Brain pericyte (primary cell): Measurements from ENCODE around the gene PLEKHN1.

Source experiments
- DNase-seq: peaks from one replicate; pipeline ENCODE4 v3.0.0-alpha.2; 2012; ENCODE audit warnings: low read depth, low spot score

Gene PLEKHN1, protein sequence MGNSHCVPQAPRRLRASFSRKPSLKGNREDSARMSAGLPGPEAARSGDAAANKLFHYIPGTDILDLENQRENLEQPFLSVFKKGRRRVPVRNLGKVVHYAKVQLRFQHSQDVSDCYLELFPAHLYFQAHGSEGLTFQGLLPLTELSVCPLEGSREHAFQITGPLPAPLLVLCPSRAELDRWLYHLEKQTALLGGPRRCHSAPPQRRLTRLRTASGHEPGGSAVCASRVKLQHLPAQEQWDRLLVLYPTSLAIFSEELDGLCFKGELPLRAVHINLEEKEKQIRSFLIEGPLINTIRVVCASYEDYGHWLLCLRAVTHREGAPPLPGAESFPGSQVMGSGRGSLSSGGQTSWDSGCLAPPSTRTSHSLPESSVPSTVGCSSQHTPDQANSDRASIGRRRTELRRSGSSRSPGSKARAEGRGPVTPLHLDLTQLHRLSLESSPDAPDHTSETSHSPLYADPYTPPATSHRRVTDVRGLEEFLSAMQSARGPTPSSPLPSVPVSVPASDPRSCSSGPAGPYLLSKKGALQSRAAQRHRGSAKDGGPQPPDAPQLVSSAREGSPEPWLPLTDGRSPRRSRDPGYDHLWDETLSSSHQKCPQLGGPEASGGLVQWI

DNA sequence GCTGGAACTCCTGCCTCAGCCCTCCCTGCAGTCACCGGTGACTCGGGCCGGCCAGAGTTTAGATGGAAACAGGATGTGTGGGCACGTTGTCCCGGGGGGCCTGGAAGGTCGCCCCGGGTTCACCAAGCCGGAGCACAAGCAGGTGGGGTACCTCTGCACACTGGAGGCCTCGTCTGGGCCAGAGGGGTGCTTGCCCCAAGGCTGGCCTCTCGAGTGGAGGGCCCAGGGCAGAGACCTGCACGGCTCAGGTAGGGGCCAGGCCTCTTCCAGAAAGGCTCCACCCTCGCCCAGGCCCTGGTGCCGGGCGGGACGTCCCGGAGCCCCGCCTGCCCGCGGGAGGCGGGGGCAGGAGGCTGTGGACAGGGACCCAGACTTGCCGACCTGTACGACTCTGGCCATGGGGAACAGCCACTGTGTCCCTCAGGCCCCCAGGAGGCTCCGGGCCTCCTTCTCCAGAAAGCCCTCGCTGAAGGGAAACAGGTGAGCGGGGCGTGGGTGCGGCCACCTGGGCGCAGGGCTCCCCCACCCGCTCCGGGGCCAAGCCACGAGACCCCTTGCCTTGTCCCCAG lies at the start of gene PLEKHN1:
Gene PLEKHN1 (plus strand): TSS at position 348 of the 569 bp plus-strand sequence. CDS start 50 bp downstream, at position 398.
- DNase-seq: no peak

DNA sequence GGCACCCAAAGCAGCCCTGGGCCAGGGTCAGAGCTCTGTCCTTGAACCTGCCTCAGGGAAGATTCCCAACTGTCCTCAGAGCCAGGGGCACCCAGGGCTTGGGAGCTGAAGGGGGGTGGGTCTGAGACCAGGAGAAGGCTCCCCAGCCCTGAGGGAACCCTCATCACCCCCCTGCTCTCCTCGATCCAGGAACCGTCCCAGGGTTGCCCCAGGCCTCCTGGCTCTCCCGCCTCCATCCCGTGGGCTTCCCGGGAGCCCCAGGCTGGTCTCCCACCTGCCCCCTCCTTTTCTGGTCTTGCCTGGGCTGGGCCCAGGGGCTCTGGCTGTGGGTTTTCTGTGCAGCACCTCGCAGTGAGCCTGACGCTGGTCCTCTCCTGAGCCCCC lies 49.2 kb upstream of the PLEKHN1 start:
- DNase-seq: no peak

DNA sequence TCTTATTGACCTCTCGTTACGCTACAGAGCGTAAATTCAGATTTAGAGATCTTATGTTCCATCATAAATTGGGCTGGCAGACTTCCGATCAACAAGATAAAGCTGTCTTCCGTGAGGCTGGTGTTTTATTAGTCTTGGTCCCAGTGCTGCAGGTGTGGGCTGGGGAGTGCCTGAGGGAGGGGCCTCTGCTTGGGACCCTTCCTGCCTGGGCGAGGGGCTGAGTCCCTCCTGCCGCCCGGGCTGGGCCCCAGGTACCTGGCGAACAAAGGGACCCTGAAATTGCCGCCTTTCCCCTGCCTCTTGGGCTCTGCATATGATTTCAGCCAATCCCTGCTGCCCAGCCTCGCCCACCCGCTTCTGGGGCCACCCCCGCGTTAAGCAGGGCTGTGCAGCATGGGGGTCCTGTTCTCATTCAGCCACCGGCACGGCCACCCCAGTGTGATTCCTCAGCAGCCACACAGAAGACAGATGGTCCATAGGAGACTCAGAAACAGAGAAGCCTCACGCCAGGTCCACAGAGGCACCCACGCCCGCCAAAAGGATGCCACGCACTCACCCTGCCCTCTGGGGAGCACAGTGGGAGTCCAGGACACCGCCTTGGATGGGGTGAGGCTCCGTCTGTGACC lies 48.7 kb upstream of the PLEKHN1 start:
- no peak for DNase-seq

DNA sequence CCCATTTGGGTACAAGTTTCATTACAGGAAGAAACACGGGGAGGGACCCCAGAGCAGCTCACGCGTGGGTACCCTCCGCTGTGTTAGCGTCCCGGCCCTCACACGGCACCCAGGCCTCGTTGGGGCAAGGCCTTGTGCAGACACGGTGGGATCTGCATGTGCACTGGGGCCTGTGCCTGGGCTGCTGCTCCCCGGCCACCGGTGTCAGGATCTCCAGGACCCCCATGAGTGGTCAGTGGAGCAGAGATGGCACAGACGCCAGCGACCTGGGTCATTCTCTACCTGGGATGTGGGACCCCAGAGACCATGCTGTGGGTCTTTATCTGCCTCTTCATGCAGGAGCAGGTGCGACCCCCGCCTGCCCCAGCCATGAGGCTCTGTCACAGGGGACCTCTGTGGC lies 47.9 kb upstream of the PLEKHN1 start:
- DNase-seq: no peak

DNA sequence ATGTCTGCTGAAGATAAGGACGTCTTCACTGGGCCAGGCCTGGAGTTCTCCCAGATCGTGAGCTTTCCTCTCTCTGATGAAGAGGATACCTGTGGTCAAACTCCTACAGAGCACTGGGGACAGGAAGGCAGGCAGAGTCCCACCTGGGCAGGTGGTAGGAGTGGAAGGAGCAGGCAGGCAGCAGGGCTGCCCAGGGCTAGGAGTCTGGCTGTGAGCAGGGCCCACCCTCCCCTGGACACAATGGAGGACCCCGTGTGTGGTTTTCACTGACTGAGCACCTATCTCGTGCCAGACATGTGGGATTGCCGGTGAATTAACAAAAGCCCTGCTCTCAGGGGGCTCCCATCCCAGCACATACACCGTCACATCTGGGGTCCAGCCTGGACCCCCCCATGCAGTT lies 47.4 kb upstream of the PLEKHN1 start:
- DNase-seq: no peak

DNA sequence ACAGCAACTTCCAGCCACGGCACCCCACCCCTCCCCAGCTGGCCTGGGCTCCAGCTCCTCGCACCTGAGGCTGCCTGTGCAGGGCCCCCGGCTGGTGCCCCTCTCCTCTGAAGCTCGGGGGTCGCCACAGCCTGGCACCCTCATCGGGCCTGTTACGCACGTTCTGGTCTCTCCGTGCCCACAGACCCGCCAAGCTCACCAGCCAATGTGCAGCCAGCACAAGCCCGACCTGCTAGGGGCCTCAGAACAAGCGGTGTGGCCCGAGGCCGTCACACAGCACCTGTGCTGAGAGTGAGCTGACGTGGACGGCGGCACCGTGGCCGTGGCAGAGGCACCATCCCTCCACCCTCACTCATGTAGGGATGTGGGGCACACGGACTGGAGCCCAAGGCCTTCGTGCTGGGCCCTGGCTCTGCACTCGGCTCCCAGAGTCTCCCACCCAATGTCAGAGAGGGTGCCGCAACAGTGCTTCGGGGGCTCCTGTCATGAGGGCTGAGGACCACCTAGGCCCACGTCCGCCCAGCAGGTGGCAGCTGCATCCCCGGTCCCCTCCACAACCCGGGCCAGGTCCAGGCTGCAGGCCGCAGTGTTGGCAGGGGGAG lies 46.9 kb upstream of the PLEKHN1 start:
- no peak for DNase-seq

DNA sequence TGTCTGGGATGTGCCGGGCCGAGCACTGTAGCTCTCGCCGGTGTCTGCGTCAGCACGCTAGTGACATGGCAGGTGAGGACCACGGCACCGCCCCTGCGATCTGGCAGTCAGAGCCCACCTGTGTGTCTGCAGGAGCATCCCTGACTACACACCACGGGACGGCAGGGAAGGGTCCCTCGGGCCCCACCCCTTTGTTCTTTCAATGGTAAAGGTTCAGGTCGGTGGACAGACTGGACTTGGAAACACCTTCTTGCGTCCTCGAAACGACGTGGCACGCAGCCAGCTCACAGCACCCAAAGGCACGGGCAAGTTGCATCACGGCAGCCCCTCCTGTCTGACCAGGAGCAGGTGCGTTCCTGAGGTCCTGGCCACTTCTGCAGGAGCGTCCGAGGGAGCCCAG lies 46.3 kb upstream of the PLEKHN1 start:
- no peak for DNase-seq

DNA sequence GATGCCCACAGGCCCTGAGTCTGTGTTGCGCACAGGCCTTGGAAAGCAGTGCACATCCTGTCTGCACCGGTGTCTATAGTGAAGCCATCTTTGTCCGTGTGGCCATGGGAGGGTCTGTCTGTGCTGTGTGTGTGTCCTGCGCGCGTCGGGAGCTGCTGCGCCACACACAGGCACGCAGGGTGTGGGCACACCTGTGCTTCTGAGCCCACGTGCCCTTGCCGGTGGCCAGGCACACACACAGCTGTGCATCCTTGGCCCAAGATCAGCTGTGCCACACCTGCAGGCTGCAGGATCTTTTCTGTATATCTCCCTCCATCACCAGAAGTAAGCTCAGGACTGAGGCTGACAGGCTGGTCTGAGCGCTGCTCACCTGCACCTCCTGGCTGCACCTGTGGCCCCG lies 45.8 kb upstream of the PLEKHN1 start:
- DNase-seq: no peak

DNA sequence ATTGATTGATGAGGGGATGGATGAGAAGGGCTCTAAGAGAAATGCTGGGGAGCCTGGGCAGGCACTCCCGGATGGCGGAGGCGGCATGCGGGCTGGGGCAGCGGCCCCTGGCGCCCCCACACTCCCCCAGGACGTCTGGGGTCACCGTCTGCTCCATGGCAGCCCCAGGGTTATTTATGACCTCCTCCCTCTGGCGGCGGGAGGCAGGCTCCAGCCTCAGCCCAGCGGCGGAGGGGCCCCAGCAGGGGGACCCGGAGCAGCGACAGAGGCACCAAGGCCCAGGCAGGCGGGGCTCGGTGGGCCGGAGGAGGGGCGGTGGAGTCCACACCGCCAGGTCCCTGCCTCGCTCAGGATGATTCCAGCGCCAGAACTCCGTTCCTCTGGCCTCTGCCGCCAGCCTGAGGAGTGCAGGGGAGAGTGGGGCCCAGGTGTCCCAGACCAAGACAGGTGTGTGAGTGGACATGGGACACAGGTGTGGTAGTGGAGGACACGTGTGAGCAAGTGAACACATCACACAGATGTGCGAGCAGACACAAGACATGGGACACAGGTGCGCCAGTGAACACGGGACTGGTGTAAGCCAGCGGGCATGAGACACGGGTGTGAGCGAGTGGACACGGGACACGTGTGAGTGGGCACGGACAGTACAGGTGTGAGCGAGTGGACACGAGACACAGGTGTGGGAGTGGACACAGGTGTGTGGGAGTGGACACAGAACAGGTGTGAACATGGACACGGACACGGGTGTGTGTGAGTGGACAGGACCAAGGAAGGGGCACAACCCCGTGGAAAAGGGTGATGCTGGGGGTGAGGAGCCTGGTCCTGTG lies 45.1 kb upstream of the PLEKHN1 start:
- DNase-seq: no peak

DNA sequence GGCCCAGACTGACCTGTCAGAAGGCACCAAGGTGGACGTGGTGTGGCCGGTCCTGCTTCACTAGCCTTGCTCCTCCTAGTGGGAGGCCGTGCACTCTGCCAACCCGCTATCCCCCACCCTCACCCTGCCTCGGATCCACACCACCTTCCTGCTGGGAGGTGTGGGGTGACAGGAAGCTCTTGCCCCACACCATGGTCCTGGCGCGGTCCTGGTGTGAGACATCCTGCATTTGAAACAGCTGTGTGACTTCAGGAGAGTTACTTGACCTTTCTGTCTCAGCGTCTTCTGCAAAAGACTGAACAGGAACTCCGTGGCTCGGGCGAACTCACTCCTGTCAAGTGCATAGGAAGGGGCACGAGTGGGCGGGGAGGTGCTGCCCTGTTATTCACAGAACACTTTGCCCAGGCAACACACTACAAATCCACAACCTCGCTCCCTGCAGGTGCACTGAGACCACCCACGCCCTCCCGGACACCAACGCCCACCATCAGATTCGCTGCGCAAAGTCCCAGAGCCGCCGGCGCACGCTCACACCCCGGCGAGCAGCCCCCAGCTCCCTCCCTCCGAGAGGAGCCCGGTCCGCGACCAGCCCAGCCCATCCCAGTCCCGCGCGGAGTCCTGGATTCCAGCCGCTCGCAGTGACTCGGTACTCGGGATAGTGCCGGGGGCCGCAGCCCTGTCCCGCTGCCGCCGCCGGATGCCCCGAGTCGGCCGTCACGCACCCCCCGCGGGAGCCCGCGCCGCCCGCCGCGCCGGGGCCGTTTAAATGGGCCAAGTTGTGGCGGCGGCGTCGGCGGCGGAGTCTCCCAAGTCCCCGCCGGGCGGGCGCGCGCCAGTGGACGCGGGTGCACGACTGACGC lies 42.9 kb upstream of the PLEKHN1 start, which contains the start of gene SAMD11:
Gene SAMD11 (plus strand): TSS at position 793 of the 860 bp plus-strand sequence. CDS start 509 bp downstream, outside the sequence.
- DNase-seq: no peak

DNA sequence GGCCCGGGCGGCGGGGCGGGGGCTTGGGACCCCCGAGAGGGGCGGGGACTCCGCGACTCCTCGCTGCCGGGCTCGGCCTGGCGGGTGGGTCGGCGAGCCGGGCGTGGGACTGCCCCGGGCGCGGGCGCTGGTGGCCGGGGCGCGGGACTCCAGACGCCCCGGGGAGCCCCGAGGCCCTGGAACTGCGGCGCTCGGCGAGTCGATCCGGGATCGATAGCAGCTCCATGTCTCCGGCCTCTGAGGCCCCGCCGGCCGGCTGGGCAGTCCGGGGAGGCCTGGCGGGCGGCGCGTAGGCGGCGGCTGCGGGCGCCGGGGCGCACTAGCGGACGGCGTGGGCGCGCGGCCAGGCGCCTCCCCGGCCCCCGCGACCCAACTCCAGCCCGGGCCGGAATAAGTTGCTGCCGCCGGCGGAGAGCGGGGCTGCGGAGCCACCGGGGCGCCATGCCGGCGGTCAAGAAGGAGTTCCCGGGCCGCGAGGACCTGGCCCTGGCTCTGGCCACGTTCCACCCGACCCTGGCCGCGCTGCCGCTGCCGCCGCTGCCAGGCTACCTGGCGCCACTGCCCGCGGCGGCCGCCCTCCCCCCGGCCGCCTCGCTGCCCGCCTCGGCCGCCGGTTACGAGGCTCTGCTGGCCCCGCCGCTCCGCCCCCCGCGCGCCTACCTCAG lies 42.2 kb upstream of the PLEKHN1 start:
- DNase-seq: no peak

DNA sequence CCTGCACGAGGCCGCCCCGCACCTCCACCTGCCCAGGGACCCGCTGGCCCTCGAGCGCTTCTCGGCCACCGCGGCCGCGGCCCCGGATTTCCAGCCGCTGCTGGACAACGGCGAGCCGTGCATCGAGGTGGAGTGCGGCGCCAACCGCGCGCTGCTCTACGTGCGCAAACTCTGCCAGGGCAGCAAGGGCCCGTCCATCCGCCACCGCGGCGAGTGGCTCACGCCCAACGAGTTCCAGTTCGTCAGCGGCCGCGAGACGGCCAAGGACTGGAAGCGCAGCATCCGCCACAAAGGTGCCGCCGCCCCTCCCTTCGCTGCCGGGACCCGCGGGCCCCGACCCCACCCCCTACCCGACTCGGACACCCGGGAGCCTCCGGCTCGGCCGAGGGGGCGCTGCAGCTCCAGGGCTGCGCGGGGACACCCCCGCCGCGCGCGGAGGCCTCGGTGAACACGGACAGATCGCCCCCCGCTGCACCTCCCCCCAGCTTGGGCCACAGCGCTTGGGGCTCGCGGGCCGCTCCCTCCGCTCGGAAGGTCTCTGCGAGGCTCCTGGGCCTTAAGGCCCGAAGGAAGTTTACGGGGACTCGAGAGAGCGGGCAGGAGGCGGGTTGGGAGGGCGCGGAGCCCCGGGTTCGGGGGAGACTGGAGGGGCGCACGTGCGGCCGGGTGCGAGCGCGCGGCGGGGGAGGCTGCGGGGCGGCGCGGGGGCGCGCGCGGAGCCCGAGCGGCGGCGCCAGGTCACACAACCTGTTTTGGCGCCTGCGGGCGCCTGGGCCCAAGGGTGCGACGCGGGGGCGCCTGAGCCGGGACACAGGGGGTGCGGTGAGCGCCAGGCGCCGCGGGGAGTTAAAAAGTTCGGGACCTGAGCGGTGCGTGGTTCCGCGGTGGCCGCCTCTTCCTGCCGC lies 41.4 kb upstream of the PLEKHN1 start:
- no peak for DNase-seq

DNA sequence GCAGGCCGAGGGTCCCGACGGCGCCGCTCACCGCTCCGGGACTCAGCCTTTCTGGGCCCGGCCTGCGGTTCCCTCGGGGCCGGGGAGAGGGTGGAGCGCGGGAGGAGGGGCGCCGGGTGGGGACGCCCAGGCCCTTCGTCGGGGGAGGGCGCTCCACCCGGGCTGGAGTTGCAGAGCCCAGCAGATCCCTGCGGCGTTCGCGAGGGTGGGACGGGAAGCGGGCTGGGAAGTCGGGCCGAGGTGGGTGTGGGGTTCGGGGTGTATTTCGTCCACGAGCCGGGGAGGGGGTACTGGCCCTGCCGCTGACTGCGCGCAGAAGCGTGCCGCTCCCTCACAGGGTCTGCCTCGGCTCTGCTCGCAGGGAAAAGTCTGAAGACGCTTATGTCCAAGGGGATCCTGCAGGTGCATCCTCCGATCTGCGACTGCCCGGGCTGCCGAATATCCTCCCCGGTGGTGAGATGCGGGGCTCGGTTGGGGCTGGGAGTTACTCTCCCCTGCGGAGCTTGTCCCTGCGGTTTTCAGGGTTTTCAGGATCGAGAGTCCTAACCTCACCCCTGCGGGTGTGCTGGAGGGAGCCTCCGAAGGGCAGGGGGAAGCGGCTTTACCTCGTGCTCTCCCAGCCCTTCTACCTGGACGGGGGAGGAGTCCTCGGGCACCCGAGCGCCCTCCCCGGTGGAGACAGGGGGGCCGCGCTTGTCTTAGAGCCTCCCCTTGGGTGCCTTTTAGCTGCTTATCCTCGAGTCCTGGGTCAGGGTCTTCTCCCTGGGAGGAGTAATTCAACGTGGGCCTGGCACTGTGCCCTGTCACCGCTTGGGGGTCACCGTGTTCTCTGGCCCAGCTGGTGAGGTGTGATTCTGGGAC lies 40.5 kb upstream of the PLEKHN1 start:
- DNase-seq: no peak

DNA sequence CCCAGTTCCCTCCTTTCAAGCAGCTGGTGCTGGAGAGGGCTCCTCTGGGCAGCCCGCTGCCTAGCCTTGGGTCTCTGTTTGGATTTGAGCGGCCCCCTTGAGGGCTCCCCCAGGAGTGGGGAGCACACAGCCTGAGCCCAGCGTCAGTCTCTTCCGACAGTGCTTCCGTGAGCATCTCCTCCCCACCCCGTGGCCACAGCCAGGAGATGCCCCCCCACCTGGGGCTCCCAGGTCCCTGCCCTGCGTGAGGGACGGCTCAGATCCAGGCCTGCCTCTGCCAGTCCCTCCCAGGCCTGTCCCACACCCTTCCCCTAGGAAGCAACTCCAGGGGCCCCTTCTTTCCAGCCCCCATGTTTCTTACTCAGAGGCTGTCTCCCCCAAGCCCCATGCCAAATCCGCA lies 39.0 kb upstream of the PLEKHN1 start:
- no peak for DNase-seq

DNA sequence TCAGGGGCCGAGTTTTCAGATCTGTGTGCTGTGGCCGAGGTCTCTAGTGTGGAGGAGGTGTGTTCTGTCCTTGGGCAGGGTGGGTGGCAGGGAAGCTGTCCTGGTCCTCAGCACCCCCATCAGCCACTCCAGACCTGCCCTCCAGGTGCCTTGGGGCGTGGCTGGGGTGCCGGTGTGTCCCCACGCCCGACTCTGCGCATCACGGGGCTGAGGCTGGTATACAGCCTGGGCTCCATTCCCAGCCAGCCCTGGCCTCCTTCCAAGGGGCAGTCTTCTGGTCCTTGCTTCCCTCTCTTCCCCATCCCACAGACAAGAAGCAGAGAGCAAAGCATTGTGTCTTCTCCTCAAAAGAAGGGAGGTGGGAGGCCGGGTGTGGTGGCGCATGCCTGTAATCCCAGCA lies 38.5 kb upstream of the PLEKHN1 start:
- DNase-seq: no peak

DNA sequence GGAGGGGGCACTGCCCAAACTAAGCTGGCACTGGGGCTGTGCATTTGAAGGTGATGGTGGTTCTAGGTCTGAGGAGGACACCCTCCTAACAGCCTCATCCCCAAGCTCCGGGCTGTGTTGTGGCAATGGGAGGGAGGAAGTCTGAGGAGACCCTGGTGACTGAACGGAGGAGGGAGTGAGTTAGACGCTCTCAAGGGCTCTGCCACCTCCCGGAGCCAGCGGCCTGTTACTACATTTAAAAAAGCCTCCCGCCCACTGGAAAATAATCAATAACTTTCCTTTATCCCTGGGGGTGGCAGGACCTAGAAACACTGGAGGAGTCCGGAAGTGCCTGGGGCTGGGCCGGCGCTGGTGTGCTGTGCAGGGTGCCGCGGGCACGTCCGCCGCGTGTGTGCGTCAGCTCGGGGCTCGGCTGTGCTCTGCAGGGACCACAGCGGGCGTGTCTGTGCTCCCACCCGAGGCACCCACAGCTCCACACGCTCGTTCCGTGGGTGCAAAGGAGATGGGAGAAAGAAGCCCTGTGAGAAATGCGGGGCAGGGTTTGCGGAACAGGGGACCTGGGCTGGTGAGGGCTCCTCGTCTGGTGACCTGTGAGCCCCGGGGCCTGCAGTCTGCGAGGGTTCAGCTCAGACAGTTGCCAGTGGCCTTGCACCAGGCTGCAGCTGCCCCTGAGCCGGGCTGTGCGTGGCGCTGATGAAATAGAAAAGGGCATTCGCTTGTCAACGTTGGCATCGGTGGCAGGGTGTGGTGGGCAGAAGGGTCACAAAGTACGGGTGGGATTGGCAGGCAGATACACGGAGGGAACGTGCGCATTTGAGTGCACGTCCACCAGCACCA lies 37.2 kb upstream of the PLEKHN1 start:
- DNase-seq: no peak
